ENCODE measurements around the gene MTX1. TPM values are rescaled to one million over a fixed set of nuclear protein-coding genes. Genes with fewer than 3 reads are reported as not detected.
A peak's percentile ranks its signal among the peaks of the same experiment; 100 is the strongest.

Gene MTX1
- total and polyA plus RNA-seq, 9 of the 15 experiments (the other 6 are each of a cell fraction or from before 2014, with no cell fraction given), result 29.1 to 98.4 (median 66.9) TPM

- peak; percentile 93 to 98 (median 97) for TF ChIP-seq CTCF (IDR thresholded peaks at IDR 0.05 in 2 of 3, conservative IDR thresholded peaks at IDR 0.05 in 1 of 3; ENCODE audit: insufficient read depth in 2 of 3, low read depth in 1 of 3, low read length in 3 of 3)
- TF ChIP-seq RBM39 (optimal IDR thresholded peaks at IDR 0.05; ENCODE audit: low read depth, low read length), result no peak
- TF ChIP-seq ZBTB1 (CRISPR knock-in tag; IDR thresholded peaks at IDR 0.05; ENCODE audit: borderline replicate concordance, low read depth), result 0 out of 2 replicates have a peak, but pooled peaks have one; percentile 62
- peak; percentile 47 for TF ChIP-seq PRDM10 (IDR thresholded peaks at IDR 0.05; ENCODE audit: partially characterized antibody)
- TF ChIP-seq ZNF133 (CRISPR knock-in tag; IDR thresholded peaks at IDR 0.05), result no peak
- peak; percentile 91; the same call in 1 of the 2 replicates for TF ChIP-seq XRCC5 (IDR thresholded peaks at IDR 0.05; ENCODE audit: low read depth, low read length)
- TF ChIP-seq ATF3 (IDR thresholded peaks at IDR 0.05), result no peak; the same call in 1 of the 2 replicates
- TF ChIP-seq ATF3 (CRISPR knock-in tag; conservative IDR thresholded peaks at IDR 0.05), result 0 out of 2 replicates have a peak, but pooled peaks have one; percentile 17
- TF ChIP-seq MLLT1 (IDR thresholded peaks at IDR 0.05), result 0 out of 4 replicates have a peak, but pooled peaks of 1 of the 2 experiments have one; percentile 36
- no peak for TF ChIP-seq ZNF507 (tag; conservative IDR thresholded peaks at IDR 0.05)
- peak; percentile 65 for TF ChIP-seq MAX (CRISPR knock-in tag; IDR thresholded peaks at IDR 0.05)
- TF ChIP-seq ZKSCAN3 (CRISPR knock-in tag; IDR thresholded peaks at IDR 0.05), result no peak
- no peak for TF ChIP-seq ZSCAN32 (CRISPR knock-in tag; IDR thresholded peaks at IDR 0.05)
- TF ChIP-seq SAP30 (IDR thresholded peaks at IDR 0.05; ENCODE audit: borderline replicate concordance, insufficient read depth, low read depth, low read length, poor library complexity, severe bottlenecking), result no peak
- TF ChIP-seq ZNF41 (CRISPR knock-in tag; conservative IDR thresholded peaks at IDR 0.05), result no peak
- peak; percentile 69; the same call in 1 of the 2 replicates for TF ChIP-seq ETV5 (CRISPR knock-in tag; IDR thresholded peaks at IDR 0.05; ENCODE audit: low read depth)
- TF ChIP-seq ZNF316 (IDR thresholded peaks at IDR 0.05), result peak; percentile 10; the same call in 1 of the 2 replicates
- no peak for TF ChIP-seq CBX2 (IDR thresholded peaks at IDR 0.05; ENCODE audit: insufficient read depth, low read length, poor library complexity, severe bottlenecking)
- peak; percentile 71 for TF ChIP-seq SMC3 (conservative IDR thresholded peaks at IDR 0.05; ENCODE audit: insufficient read depth, low read depth, low read length)
Observed at GRCh38 chr1:155172732-155173477, 35.6 kb upstream of the MTX1 start, which contains the start of gene KRTCAP2 (continued).

Measured in K562 (cell line).